HG03196 (cell line): ENCODE measurements around the gene BRD8.

Experiments used
- ATAC-seq: cut with Tn5 transposase; IDR thresholded peaks from one replicate; pipeline ENCODE4 v1.9.1; 2021; ENCODE audit not compliant: unreplicated experiment

Gene BRD8

DNA sequence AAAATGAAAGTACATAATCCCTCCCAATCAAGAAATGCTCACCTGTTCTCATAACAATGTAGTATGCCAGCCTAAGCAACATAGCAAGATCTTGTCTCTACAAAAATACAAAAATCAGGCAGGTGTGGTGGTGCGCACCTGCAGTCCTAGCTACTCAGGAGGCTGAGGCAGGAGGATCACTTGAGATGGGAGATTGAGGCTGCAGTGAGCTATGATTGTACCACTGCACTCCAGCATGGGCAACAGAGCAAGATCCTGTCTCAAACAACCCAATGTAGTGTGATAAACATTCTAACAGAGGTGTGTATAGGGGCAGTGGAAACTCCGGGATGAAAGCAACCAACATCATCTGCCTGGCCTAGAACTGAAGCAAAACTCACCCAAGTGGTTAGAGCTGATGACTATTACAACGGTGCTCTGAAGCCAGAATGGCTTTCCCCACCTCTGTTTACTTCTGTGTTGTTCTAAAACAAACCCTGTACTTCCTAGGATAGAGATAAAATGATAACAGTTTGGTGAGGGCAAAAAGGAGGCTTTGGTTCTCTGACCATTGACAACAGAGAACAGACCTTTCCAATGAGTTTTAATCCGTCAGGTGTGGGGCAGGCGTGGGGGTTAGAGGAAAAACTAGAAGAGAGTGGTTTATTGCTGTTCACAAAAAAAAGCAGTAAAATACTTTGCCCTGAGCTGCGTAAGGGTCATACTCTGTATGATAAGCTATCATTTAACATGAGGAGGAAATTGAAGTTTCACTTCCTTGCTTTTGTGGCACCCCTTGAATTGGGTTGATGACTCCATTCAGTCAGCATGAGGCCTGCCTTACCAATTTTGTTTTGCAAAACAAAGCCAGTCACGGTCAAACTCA is 75.7 kb downstream of the BRD8 start:
- no peak for ATAC-seq

DNA sequence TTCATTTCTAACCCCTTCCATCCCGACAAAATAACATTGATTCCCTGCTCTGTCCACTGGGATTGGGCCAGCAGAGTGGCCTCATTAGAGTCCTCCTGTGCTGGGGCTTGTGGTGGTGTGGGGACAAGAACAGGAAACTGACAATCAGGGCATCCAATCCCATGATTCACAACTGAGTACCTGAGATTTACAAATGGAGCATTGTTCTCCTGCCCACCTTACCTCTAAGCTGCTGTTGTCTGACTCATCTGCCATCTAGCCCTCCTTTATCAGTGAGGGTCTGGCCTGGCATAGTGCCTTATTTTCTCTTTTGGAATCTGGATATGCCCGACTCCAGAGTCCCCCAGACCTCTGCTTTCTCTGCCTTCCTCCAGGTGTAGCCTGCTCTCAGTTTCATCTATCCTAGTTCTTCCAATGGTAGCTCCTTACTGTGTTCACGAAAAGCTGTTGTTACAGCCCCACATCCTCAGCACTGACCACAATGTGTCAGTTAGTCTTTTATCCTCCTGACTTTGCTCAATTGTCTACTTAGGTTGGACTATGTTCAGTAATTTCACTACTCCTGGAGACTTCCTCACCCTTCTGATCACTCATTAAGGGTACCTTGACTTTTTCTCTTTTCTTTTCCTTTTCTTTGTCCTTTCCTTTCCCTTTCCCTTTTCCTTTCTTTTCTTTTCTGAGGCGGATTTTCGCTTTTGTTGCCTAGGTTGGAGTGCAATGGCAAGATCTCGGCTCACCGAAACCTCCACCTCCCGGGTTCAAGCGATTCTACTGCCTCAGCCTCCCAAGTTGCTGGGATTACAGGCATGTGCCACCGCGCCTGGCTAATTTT is 81.2 kb downstream of the BRD8 start:
- ATAC-seq: no peak

DNA sequence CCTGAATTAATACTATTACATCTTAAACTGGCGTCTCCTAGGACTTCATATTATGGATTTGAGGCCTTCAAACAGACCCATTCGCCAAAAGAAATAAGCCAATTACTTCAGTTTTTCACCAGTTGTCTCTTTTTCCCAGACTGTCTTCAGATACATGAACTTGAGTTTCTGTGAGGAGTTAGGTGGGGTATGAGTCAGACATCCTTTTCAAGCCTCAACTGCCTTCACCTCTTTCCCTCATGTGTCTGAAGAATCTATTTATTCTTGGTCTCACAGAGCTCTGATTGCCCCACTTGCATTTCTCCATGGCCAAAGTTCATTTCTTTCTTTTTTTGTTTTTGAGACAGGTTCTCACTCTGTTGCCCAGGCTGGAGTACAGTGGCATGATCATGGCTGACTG is 82.1 kb downstream of the BRD8 start:
- no peak for ATAC-seq

DNA sequence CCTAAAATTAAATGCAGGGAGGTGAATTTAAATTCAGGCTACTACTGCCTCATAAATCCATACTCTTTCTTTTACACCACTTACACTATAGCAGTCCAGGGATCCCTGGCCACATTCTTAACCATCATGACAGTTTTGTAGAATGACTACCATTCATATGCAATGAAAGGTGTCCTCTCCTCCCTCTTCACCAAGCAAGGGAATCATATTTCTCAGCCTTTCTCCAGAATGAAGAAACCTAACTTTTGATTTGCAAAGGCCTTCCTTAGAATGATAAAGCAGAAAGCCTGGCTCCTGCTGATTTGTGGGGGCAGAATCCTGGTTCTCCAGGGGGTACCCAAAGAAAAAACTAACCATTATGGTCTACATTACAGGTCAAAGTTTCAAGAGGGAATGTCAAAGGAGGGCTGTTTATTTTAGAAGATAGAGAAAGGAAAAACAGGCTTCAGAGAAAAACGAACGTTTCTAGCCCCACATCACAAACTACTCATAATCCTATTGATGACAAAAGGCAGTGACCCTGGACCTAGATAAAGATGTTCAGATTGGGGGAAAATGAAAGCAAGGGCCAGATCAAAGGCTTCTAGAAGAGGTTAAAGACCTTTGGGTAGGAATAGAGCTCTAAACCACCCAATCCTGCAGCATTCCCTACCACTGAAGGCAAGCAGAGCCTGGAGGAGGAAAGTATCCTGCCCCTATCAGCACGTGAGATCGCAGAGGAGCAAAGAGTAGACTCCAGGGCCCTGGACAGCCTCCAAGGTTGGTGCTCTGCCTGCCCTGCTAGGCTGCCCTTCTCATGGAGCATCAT is 83.1 kb downstream of the BRD8 start:
- no peak for ATAC-seq

DNA sequence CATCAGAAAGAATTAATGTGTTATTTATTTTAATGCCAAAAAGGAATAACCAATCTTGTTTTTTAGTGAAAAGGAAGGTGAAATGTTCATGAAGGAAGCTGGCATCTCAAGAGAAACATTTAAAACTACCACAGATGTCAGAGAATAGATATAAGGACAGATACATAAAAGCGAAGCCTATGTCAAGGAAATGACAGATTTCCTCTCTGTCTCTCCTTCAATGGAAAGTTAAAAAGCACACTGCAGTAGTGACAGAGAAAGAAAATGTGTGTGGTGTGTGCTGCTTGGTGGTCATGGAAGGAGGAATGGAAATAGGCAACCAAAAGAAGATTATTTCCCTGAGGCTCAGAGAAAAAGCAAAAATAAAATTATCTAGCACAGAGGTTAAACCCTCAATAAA is 85.4 kb downstream of the BRD8 start:
- no peak for ATAC-seq

DNA sequence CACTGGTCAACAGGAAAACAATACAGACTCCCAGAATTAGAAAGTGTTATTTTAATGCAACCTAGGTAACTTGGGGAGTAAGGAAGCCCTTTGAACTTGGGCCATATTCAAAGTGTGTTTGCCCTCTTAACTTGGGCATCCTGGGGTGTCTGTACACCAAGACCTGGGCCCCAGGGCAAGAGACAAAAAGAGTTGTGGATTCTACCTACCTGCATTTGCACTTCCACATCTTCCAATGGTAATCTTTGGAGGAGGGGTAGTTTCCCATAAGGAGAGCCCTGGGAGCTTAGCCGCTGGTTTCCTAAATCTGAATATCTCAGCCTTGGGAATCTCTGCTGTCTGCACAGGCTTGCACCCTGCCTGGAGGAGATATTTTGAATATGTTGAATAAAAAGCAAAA is 86.1 kb downstream of the BRD8 start:
- ATAC-seq: no peak

DNA sequence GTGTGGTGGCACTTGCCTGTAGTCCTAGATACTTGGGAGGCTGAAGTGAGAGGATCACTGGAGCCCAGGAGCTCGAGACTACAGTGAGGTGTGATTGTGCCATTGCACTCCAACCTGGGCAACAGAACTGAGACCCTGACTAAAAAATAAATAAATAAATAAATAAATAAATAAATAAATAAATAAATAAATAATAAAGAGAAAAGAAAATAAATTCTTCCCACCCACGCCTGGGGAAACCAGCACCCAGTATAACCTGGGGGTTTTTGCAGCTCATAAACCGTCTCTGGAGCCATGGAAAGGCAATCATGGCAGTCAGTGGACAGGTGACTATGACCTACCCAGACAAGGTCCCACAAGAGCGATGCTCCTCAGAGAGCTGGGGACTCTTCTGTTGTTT is 86.7 kb downstream of the BRD8 start:
- ATAC-seq: no peak
